Mesodermal cell (in vitro differentiated cells): ENCODE data around the gene CPSF2.
"Not testable (repeated sequence)": the region's sequence is repeated elsewhere in the genome, so short reads cannot be mapped to it uniquely, and the experiment has no call there.

ENCODE experiments used
- H3K27ac ChIP-seq: 2 replicates; pipeline ENCODE4 v1.7.0; 2013; ENCODE audit warnings: mild to moderate bottlenecking, low read depth, low read length, moderate library complexity; ENCODE audit not compliant: severe bottlenecking
- H3K36me3 ChIP-seq: 2 replicates; pipeline ENCODE4 v1.7.1; 2013; ENCODE audit warnings: mild to moderate bottlenecking, low read length, moderate library complexity; ENCODE audit not compliant: control insufficient read depth, insufficient read depth
- H3K4me1 ChIP-seq: one replicate; pipeline ENCODE4 v1.7.1; 2013; ENCODE audit warnings: mild to moderate bottlenecking, low read length; ENCODE audit not compliant: insufficient read depth, control insufficient read depth, poor library complexity, severe bottlenecking
- H3K4me3 ChIP-seq: 2 replicates; pipeline ENCODE4 v1.7.0; 2013; ENCODE audit warnings: low read length, control low read depth, mild to moderate bottlenecking; ENCODE audit not compliant: insufficient read depth, poor library complexity, severe bottlenecking; ENCODE audit errors: extremely low read depth
- H3K9me3 ChIP-seq: 2 replicates; pipeline ENCODE4 v1.7.1; 2013; ENCODE audit warnings: mild to moderate bottlenecking, low read length, moderate library complexity; ENCODE audit not compliant: control insufficient read depth
- WGBS, 2 experiments: methylation state at CpG; one replicate each; pipeline ENCODE4 v1.1.5; 2013; ENCODE audit warnings: missing lambda C conversion rate in 2 of 2; ENCODE audit not compliant: insufficient coverage in 2 of 2; 5-methylcytosine and 5-hydroxymethylcytosine counted together

The CPSF2 gene

GRCh38 chr14:92154283-92154942, 32.6 kb downstream of the CPSF2 start:
- Histone ChIP-seq H3K4me3 (no peak overlapping the region), H3K4me1 (no peaks in the 10 kb centered on the region), H3K9me3 (no peaks in the 10 kb centered on the region), H3K36me3 (peaks cover 86% of the 10 kb centered on the region), H3K27ac (no peak overlapping the region)
- WGBS, 2 experiments, result 100% methylated on average over 2 of the region's 3 CpGs; no CpG with 5 or more reads in 1 of the 2 experiments

- peaks cover 95% of the 10 kb centered on the region for H3K36me3 ChIP-seq
- H3K27ac ChIP-seq, result no peak overlapping the region
- 33 to 44% methylated on average over 3 to 4 of the region's 4 CpGs for WGBS, 2 experiments
- H3K4me1 ChIP-seq, result no peaks in the 10 kb centered on the region
- no peak overlapping the region for H3K4me3 ChIP-seq
- H3K9me3 ChIP-seq, result no peaks in the 10 kb centered on the region
Observed at GRCh38 chr14:92160619-92161018, 38.9 kb downstream of the CPSF2 start.

GRCh38 chr14:92161521-92161920, 39.8 kb downstream of the CPSF2 start:
- H3K9me3 ChIP-seq, result no peaks in the 10 kb centered on the region
- H3K4me1 ChIP-seq, result no peaks in the 10 kb centered on the region
- 93% methylated on average over 2 of the region's 3 CpGs; no CpG with 5 or more reads in 1 of the 2 experiments for WGBS, 2 experiments
- H3K4me3 ChIP-seq, result no peak overlapping the region
- peaks cover 96% of the 10 kb centered on the region for H3K36me3 ChIP-seq
- no peak overlapping the region for H3K27ac ChIP-seq

GRCh38 chr14:92164958-92165357, 43.2 kb downstream of the CPSF2 start:
- no peaks in the 10 kb centered on the region for H3K9me3 ChIP-seq
- WGBS, 2 experiments, result 100% methylated on average over 1 of the region's 2 CpGs; no CpG with 5 or more reads in 1 of the 2 experiments
- peaks cover 70% of the 10 kb centered on the region for H3K36me3 ChIP-seq

GRCh38 chr14:92173668-92174067, 51.9 kb downstream of the CPSF2 start:
- Histone ChIP-seq H3K36me3 (no peaks in the 10 kb centered on the region), H3K4me3 (no peak overlapping the region), H3K9me3 (no peaks in the 10 kb centered on the region), H3K4me1 (no peaks in the 10 kb centered on the region), H3K27ac (peak overlapping the region; percentile 53)
- 54 to 75% methylated on average over 2 of the region's 2 CpGs for WGBS, 2 experiments

More at GRCh38 chr14:92164958-92165357, 43.2 kb downstream of the CPSF2 start:
- H3K27ac ChIP-seq, result no peak overlapping the region
- no peak overlapping the region for H3K4me3 ChIP-seq
- H3K4me1 ChIP-seq, result no peaks in the 10 kb centered on the region

GRCh38 chr14:92175811-92176210, 54.0 kb downstream of the CPSF2 start:
- H3K36me3 ChIP-seq, result no peaks in the 10 kb centered on the region
- no peaks in the 10 kb centered on the region for H3K4me1 ChIP-seq
- H3K27ac ChIP-seq, result no peak overlapping the region
- WGBS, 2 experiments, result 100% methylated on average over 1 of the region's 2 CpGs; no CpG with 5 or more reads in 1 of the 2 experiments
- peaks cover 6% of the 10 kb centered on the region for H3K9me3 ChIP-seq
- no peak overlapping the region for H3K4me3 ChIP-seq

GRCh38 chr14:92176476-92176875, 54.7 kb downstream of the CPSF2 start:
- no peak overlapping the region for H3K4me3 ChIP-seq
- H3K36me3 ChIP-seq, result no peaks in the 10 kb centered on the region
- no peaks in the 10 kb centered on the region for H3K4me1 ChIP-seq
- 47 to 100% methylated on average over 1 to 2 of the region's 2 CpGs for WGBS, 2 experiments
- H3K9me3 ChIP-seq, result peaks cover 6% of the 10 kb centered on the region
- no peak overlapping the region for H3K27ac ChIP-seq

- not testable (repeated sequence) for H3K4me1 ChIP-seq, H3K27ac ChIP-seq, H3K9me3 ChIP-seq, H3K36me3 ChIP-seq, H3K4me3 ChIP-seq
Observed at GRCh38 chr14:92179178-92179577, 57.4 kb downstream of the CPSF2 start.

- H3K27ac ChIP-seq, result no peak overlapping the region
- no peaks in the 10 kb centered on the region for H3K36me3 ChIP-seq
- peaks cover 10% of the 10 kb centered on the region for H3K9me3 ChIP-seq
- 97 to 100% methylated on average over 5 to 6 of the region's 6 CpGs for WGBS, 2 experiments
- H3K4me1 ChIP-seq, result no peaks in the 10 kb centered on the region
- no peak overlapping the region for H3K4me3 ChIP-seq
Observed at GRCh38 chr14:92185559-92185958, 63.8 kb downstream of the CPSF2 start.

GRCh38 chr14:92187616-92188015, 65.8 kb downstream of the CPSF2 start:
- peaks cover 10% of the 10 kb centered on the region for H3K9me3 ChIP-seq
- 90 to 93% methylated on average over 16 to 17 of the region's 23 CpGs for WGBS, 2 experiments
- not testable (repeated sequence) for H3K4me3 ChIP-seq, H3K4me1 ChIP-seq, H3K27ac ChIP-seq, H3K36me3 ChIP-seq

GRCh38 chr14:92190768-92191167, 69.0 kb downstream of the CPSF2 start:
- H3K4me3 ChIP-seq, result no peak overlapping the region
- no peak overlapping the region for H3K27ac ChIP-seq
- 74 to 79% methylated on average over 6 of the region's 6 CpGs for WGBS, 2 experiments
- no peaks in the 10 kb centered on the region for H3K4me1 ChIP-seq
- H3K36me3 ChIP-seq, result no peaks in the 10 kb centered on the region
- peaks cover 10% of the 10 kb centered on the region for H3K9me3 ChIP-seq
